ENCODE results near the gene CRMP1. TPM values are rescaled to one million over a fixed set of nuclear protein-coding genes. Genes with fewer than 3 reads are reported as not detected.

The CRMP1 gene

Small RNA genes lying within 50 kb of the gene (small RNA-seq; reads per million reads assigned to genes)
- not detected for gene MIR378D1 (ENCODE audit: insufficient read depth)

Data from neuronal stem cell (in vitro differentiated cells).